Lower leg skin (tissue), 3 donors: ENCODE results near the gene AP1G2.

ENCODE experiments used
- CTCF ChIP-seq, 3 donors: fragments of 450-650 bp; IDR thresholded peaks; one replicate each; pipeline ENCODE4 v1.5.1; 2016; ENCODE audit warnings: antibody characterized with exemption in 3 of 3, mild to moderate bottlenecking in 3 of 3, moderate library complexity in 2 of 3
- POLR2A ChIP-seq, 2 donors: fragments of 450-650 bp; IDR thresholded peaks; one replicate each; pipeline ENCODE4 v1.6.1; 2016 to 2017; ENCODE audit warnings: antibody characterized with exemption in 2 of 2, mild to moderate bottlenecking in 1 of 2, moderate library complexity in 1 of 2

- TF ChIP-seq POLR2A (IDR thresholded peaks at IDR 0.05): no peak
- no peak for TF ChIP-seq CTCF (IDR thresholded peaks at IDR 0.05)
Observed at GRCh38 chr14:23556700-23557440, 10.7 kb downstream of the AP1G2 start.
